Fibroblast of lung (primary cell): ENCODE results near the gene PPIH. TPM values are rescaled to one million over a fixed set of nuclear protein-coding genes. Genes with fewer than 3 reads are reported as not detected.
"Not testable (repeated sequence)": the region's sequence is repeated elsewhere in the genome, so short reads cannot be mapped to it uniquely, and the experiment has no call there.

ENCODE experiments used
- DNase-seq, 2 donors: peaks; one replicate each; pipeline versions ENCODE4 v3.0.0 to v3.0.0-alpha.2; 2010; ENCODE audit warnings: low read depth in 2 of 2
- H2AFZ ChIP-seq: 2 replicates; pipeline ENCODE4 v1.5.1; 2012; ENCODE audit warnings: low read length, control low read depth, inconsistent platforms
- H3K27ac ChIP-seq: 2 replicates; pipeline ENCODE4 v1.5.1; 2011; ENCODE audit warnings: low read length, control low read depth; ENCODE audit not compliant: insufficient read depth
- H3K27me3 ChIP-seq: 2 replicates; pipeline ENCODE4 v1.5.1; 2011; ENCODE audit warnings: mild to moderate bottlenecking, low read length; ENCODE audit not compliant: control insufficient read depth, insufficient read depth
- H3K36me3 ChIP-seq: 2 replicates; pipeline ENCODE4 v1.5.1; 2011; ENCODE audit warnings: low read length; ENCODE audit not compliant: control insufficient read depth, insufficient read depth
- H3K4me1 ChIP-seq: 2 replicates; pipeline ENCODE4 v1.5.1; 2011; ENCODE audit warnings: low read length; ENCODE audit not compliant: control insufficient read depth, insufficient read depth; ENCODE audit errors: extremely low read depth
- H3K4me2 ChIP-seq: 2 replicates; pipeline ENCODE4 v1.5.1; 2011; ENCODE audit warnings: low read length, control low read depth; ENCODE audit not compliant: insufficient read depth; ENCODE audit errors: extremely low read depth
- H3K4me3 ChIP-seq, 4 experiments: fragments of 200-600 bp in 1 of 4; sonication (generic) in 1 of 4; replicated peaks in 1 of 4; 2 replicates each; pipeline ENCODE4 v1.5.1; 2011 to 2016; ENCODE audit warnings: low read length in 4 of 4, low read depth in 3 of 4, mild to moderate bottlenecking in 3 of 4, control low read depth in 2 of 4, inconsistent platforms in 1 of 4, mixed read lengths in 1 of 4; ENCODE audit not compliant: insufficient read depth in 1 of 4; ENCODE audit errors: control extremely low read depth in 1 of 4
- H3K79me2 ChIP-seq: 2 replicates; pipeline ENCODE4 v1.5.1; 2012; ENCODE audit warnings: mild to moderate bottlenecking, low read length, inconsistent platforms; ENCODE audit not compliant: control insufficient read depth, insufficient read depth
- H3K9ac ChIP-seq: 2 replicates; pipeline ENCODE4 v1.5.1; 2011; ENCODE audit warnings: mild to moderate bottlenecking, low read length, control low read depth; ENCODE audit not compliant: insufficient read depth
- H3K9me3 ChIP-seq: 2 replicates; pipeline ENCODE4 v1.5.1; 2012; ENCODE audit warnings: low read depth, low read length; ENCODE audit not compliant: control insufficient read depth, insufficient read depth
- H4K20me1 ChIP-seq: 2 replicates; pipeline ENCODE4 v1.5.1; 2011; ENCODE audit warnings: low read length; ENCODE audit not compliant: control insufficient read depth, insufficient read depth; ENCODE audit errors: extremely low read depth
- CTCF ChIP-seq, 2 donors: IDR thresholded peaks in 1 of 2; conservative IDR thresholded peaks in 1 of 2; 1 replicate in 1 of 2; 2 replicates in 1 of 2; pipeline ENCODE4 v1.5.1; 2011 to 2012; ENCODE audit warnings: low read length in 2 of 2, control low read depth in 1 of 2, inconsistent platforms in 1 of 2, low read depth in 1 of 2, mild to moderate bottlenecking in 1 of 2
- EZH2 ChIP-seq: IDR thresholded peaks from 2 replicates; pipeline ENCODE4 v1.5.1; 2012; ENCODE audit warnings: low read length, control low read depth, mild to moderate bottlenecking; ENCODE audit errors: missing control alignments
- polyA plus RNA-seq, 2 donors: library from polyadenylated mRNA; depleted of rRNA in 1 of 2; stranded (reverse) in 1 of 2; unstranded in 1 of 2; fragments of >200 nt; gene quantifications; 2 replicates each; pipeline ENCODE4 v1.2.1, GENCODE V29; 2011 to 2012; ENCODE audit warnings: missing spikeins in 1 of 2
- total RNA-seq: library from RNA; depleted of rRNA; stranded (reverse); fragments of >200 nt; gene quantifications from 2 replicates; pipeline ENCODE4 v1.2.1, GENCODE V29; 2014

PPIH gene
- total and polyA plus RNA-seq, 2 donors (not counting 1 experiment from before 2014, with no cell fraction given), result 19.0 to 32.3 TPM

GRCh38 chr1:42721926-42722325 is 63.7 kb downstream of the PPIH start:
- TF ChIP-seq EZH2 (no peak), CTCF (conservative IDR thresholded peaks at IDR 0.05 in 1 of 2, IDR thresholded peaks at IDR 0.05 in 1 of 2; ENCODE audit: low read depth in 1 of 2, low read length in 2 of 2) (no peak)
- no peak for DNase-seq
- H3K79me2 ChIP-seq, result no peaks in the 10 kb centered on the region
- no peaks in the 10 kb centered on the region for H3K9me3 ChIP-seq
- no peak overlapping the region for H3K9ac ChIP-seq
- no peaks in the 10 kb centered on the region for H3K4me1 ChIP-seq
- H3K4me3 ChIP-seq, result no peak overlapping the region
- no peaks in the 10 kb centered on the region for H4K20me1 ChIP-seq
- no peak overlapping the region for H3K27ac ChIP-seq
- no peak overlapping the region for H2AFZ ChIP-seq
- H3K36me3 ChIP-seq, result no peaks in the 10 kb centered on the region
- H3K4me2 ChIP-seq, result no peak overlapping the region
- no peaks in the 10 kb centered on the region for H3K27me3 ChIP-seq

GRCh38 chr1:42722403-42722802 is 64.2 kb downstream of the PPIH start:
- not testable (repeated sequence) for H3K27ac ChIP-seq, H3K4me1 ChIP-seq, H3K27me3 ChIP-seq, H3K4me3 ChIP-seq, DNase-seq, H3K79me2 ChIP-seq, H3K9me3 ChIP-seq, H3K36me3 ChIP-seq, H3K4me2 ChIP-seq, H3K9ac ChIP-seq, H2AFZ ChIP-seq, H4K20me1 ChIP-seq

GRCh38 chr1:42723511-42723910 is 65.3 kb downstream of the PPIH start:
- H3K27me3 ChIP-seq, result no peaks in the 10 kb centered on the region
- no peak overlapping the region for H3K27ac ChIP-seq
- H3K79me2 ChIP-seq, result no peaks in the 10 kb centered on the region
- DNase-seq, result no peak
- no peak for TF ChIP-seq EZH2
- no peak for TF ChIP-seq CTCF (conservative IDR thresholded peaks at IDR 0.05 in 1 of 2, IDR thresholded peaks at IDR 0.05 in 1 of 2; ENCODE audit: low read depth in 1 of 2, low read length in 2 of 2)
- no peaks in the 10 kb centered on the region for H3K36me3 ChIP-seq
- no peak overlapping the region for H2AFZ ChIP-seq
- H3K9ac ChIP-seq, result no peak overlapping the region
- H3K4me1 ChIP-seq, result no peaks in the 10 kb centered on the region
- no peaks in the 10 kb centered on the region for H3K9me3 ChIP-seq
- H3K4me2 ChIP-seq, result no peak overlapping the region
- H4K20me1 ChIP-seq, result no peaks in the 10 kb centered on the region
- H3K4me3 ChIP-seq, result no peak overlapping the region

GRCh38 chr1:42725820-42726219 is 67.6 kb downstream of the PPIH start:
- not testable (repeated sequence) for H3K4me3 ChIP-seq, H3K9ac ChIP-seq, H4K20me1 ChIP-seq, DNase-seq, H3K4me2 ChIP-seq, H3K27ac ChIP-seq, H3K27me3 ChIP-seq, H3K4me1 ChIP-seq, H3K79me2 ChIP-seq, H2AFZ ChIP-seq, H3K9me3 ChIP-seq, H3K36me3 ChIP-seq

Other genes with a start within 250 kb of the PPIH start
- 1.3 and 3.5 TPM in 2 replicates for gene ZMYND12, start 202.4 kb upstream of the PPIH start, total RNA-seq
- gene ZMYND12, start 202.4 kb upstream of the PPIH start, polyA plus RNA-seq, result 0.16 and 0.56 TPM in 2 replicates
- gene PPCS, start 201.9 kb upstream of the PPIH start, total RNA-seq, result 39.3 and 49.6 TPM in 2 replicates
- gene PPCS, start 201.9 kb upstream of the PPIH start, polyA plus RNA-seq, result 29.6 and 40.3 TPM in 2 replicates
- gene CCDC30, start 195.1 kb upstream of the PPIH start, total RNA-seq, result 1.3 TPM in 2 replicates
- 0.37 and 0.56 TPM in 2 replicates for gene CCDC30, start 195.1 kb upstream of the PPIH start, polyA plus RNA-seq
- gene YBX1, start 24.0 kb downstream of the PPIH start, total RNA-seq, result 500 and 795 TPM in 2 replicates
- gene YBX1, start 24.0 kb downstream of the PPIH start, polyA plus RNA-seq, result 799 and 1,134 TPM in 2 replicates
- not detected in 2 replicates for gene CLDN19, start 81.8 kb downstream of the PPIH start, total RNA-seq
- gene CLDN19, start 81.8 kb downstream of the PPIH start, polyA plus RNA-seq, result not detected in 2 replicates
- 56.8 and 68.5 TPM in 2 replicates for gene P3H1, start 108.6 kb downstream of the PPIH start, total RNA-seq
- 87.6 and 108 TPM in 2 replicates for gene P3H1, start 108.6 kb downstream of the PPIH start, polyA plus RNA-seq
- gene C1orf50, start 108.8 kb downstream of the PPIH start, total RNA-seq, result 4.4 and 5.9 TPM in 2 replicates
- gene C1orf50, start 108.8 kb downstream of the PPIH start, polyA plus RNA-seq, result 7.8 and 9.5 TPM in 2 replicates
- 0.17 TPM in 1 of 2 replicates, not detected in the other for gene TMEM269, start 126.6 kb downstream of the PPIH start, total RNA-seq
- gene TMEM269, start 126.6 kb downstream of the PPIH start, polyA plus RNA-seq, result 0.06 and 0.10 TPM in 2 replicates
- gene ERMAP, start 158.7 kb downstream of the PPIH start, total RNA-seq, result 17.2 and 37.2 TPM in 2 replicates
- 16.3 and 19.4 TPM in 2 replicates for gene ERMAP, start 158.7 kb downstream of the PPIH start, polyA plus RNA-seq
- 21.6 and 24.9 TPM in 2 replicates for gene SVBP, start 159.0 kb downstream of the PPIH start, total RNA-seq
- gene SVBP, start 159.0 kb downstream of the PPIH start, polyA plus RNA-seq, result 20.9 and 33.4 TPM in 2 replicates
- 9.0 and 11.1 TPM in 2 replicates for gene ZNF691, start 188.2 kb downstream of the PPIH start, total RNA-seq
- 5.8 TPM in 2 replicates for gene ZNF691, start 188.2 kb downstream of the PPIH start, polyA plus RNA-seq